ENCODE measurements around the gene ABCA7. TPM values are rescaled to one million over a fixed set of nuclear protein-coding genes. Genes with fewer than 3 reads are reported as not detected.

Gene ABCA7
- total RNA-seq, 1 experiment from 2014 or later, result 40.3 TPM

GRCh38 chr19:1010586-1011510, 29.1 kb upstream of the ABCA7 start:
- ATAC-seq (no peak), DNase-seq (ENCODE audit: low spot score) (no peak)
- TF ChIP-seq CREB1 (CRISPR knock-in tag; IDR thresholded peaks at IDR 0.05), result no peak
- no peak for TF ChIP-seq PRRX2 (CRISPR knock-in tag; IDR thresholded peaks at IDR 0.05)
- TF ChIP-seq, protein P1, sequence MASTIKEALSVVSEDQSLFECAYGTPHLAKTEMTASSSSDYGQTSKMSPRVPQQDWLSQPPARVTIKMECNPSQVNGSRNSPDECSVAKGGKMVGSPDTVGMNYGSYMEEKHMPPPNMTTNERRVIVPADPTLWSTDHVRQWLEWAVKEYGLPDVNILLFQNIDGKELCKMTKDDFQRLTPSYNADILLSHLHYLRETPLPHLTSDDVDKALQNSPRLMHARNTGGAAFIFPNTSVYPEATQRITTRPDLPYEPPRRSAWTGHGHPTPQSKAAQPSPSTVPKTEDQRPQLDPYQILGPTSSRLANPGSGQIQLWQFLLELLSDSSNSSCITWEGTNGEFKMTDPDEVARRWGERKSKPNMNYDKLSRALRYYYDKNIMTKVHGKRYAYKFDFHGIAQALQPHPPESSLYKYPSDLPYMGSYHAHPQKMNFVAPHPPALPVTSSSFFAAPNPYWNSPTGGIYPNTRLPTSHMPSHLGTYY (CRISPR knock-in tag; IDR thresholded peaks at IDR 0.05), result no peak
- TF ChIP-seq ARID4B (CRISPR knock-in tag; IDR thresholded peaks at IDR 0.05; ENCODE audit: borderline replicate concordance), result no peak
- TF ChIP-seq ZNF396 (CRISPR knock-in tag; IDR thresholded peaks at IDR 0.05; ENCODE audit: borderline replicate concordance), result no peak
- TF ChIP-seq, protein P2, sequence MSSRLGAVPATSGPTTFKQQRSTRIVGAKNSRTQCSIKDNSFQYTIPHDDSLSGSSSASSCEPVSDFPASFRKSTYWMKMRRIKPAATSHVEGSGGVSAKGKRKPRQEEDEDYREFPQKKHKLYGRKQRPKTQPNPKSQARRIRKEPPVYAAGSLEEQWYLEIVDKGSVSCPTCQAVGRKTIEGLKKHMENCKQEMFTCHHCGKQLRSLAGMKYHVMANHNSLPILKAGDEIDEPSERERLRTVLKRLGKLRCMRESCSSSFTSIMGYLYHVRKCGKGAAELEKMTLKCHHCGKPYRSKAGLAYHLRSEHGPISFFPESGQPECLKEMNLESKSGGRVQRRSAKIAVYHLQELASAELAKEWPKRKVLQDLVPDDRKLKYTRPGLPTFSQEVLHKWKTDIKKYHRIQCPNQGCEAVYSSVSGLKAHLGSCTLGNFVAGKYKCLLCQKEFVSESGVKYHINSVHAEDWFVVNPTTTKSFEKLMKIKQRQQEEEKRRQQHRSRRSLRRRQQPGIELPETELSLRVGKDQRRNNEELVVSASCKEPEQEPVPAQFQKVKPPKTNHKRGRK (CRISPR knock-in tag; IDR thresholded peaks at IDR 0.05; ENCODE audit: borderline replicate concordance), result no peak
- TF ChIP-seq, protein P3, sequence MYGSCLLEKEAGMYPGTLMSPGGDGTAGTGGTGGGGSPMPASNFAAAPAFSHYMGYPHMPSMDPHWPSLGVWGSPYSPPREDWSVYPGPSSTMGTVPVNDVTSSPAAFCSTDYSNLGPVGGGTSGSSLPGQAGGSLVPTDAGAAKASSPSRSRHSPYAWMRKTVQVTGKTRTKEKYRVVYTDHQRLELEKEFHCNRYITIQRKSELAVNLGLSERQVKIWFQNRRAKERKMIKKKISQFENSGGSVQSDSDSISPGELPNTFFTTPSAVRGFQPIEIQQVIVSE (CRISPR knock-in tag; IDR thresholded peaks at IDR 0.05; ENCODE audit: borderline replicate concordance), result no peak
- TF ChIP-seq FOXP1 (CRISPR knock-in tag; IDR thresholded peaks at IDR 0.05; ENCODE audit: borderline replicate concordance), result no peak
- TF ChIP-seq ZNF263 (CRISPR knock-in tag; IDR thresholded peaks at IDR 0.05; ENCODE audit: low read depth), result no peak
- ChIA-PET CTCF (no interaction called here), POLR2A (no interaction called here)
- Mint-ChIP-seq H3K4me1 (peaks cover 2% of the 10 kb centered on the region; the same call in 1 of the 2 replicates), H3K27me3 (ENCODE audit: low read depth) (no peaks in the 10 kb centered on the region; the same call in 1 of the 2 replicates), H3K9me3 (no peaks in the 10 kb centered on the region), H3K36me3 (peaks cover 7% of the 10 kb centered on the region; the same call in 1 of the 2 replicates), H3K4me3 (no peak overlapping the region), H3K27ac (no peak overlapping the region)

- H3K9me3 Mint-ChIP-seq, result no peaks in the 10 kb centered on the region
- DNase-seq (ENCODE audit: low spot score) (no peak), ATAC-seq (no peak)
- H3K4me1 Mint-ChIP-seq, result peaks cover 11% of the 10 kb centered on the region
- no peak overlapping the region for H3K27ac Mint-ChIP-seq
- CTCF ChIA-PET, result no interaction called here
- H3K27me3 Mint-ChIP-seq (ENCODE audit: low read depth), result no peaks in the 10 kb centered on the region; the same call in 1 of the 2 replicates
- no peak for TF ChIP-seq E2F4 (CRISPR knock-in tag; IDR thresholded peaks at IDR 0.05; ENCODE audit: borderline replicate concordance, low read depth)
- TF ChIP-seq ZNF281 (CRISPR knock-in tag; IDR thresholded peaks at IDR 0.05), result no peak
- TF ChIP-seq MLX (CRISPR knock-in tag; IDR thresholded peaks at IDR 0.05), result no peak
- no peak for TF ChIP-seq TEAD1 (CRISPR knock-in tag; IDR thresholded peaks at IDR 0.05)
- no peak for TF ChIP-seq SMAD3 (CRISPR knock-in tag; IDR thresholded peaks at IDR 0.05; ENCODE audit: borderline replicate concordance)
- TF ChIP-seq GTF2I (CRISPR knock-in tag; conservative IDR thresholded peaks at IDR 0.05), result no peak
- TF ChIP-seq HMGA2 (CRISPR knock-in tag; IDR thresholded peaks at IDR 0.05), result no peak
- no peak overlapping the region for H3K4me3 Mint-ChIP-seq
- peaks cover 2% of the 10 kb centered on the region; the same call in 1 of the 2 replicates for H3K36me3 Mint-ChIP-seq
- POLR2A ChIA-PET, result no interaction called here
Observed at GRCh38 chr19:1011831-1012333, 28.0 kb upstream of the ABCA7 start.
